ENCODE data around the gene RAB22A.

- no peak for TF ChIP-seq CTCF (IDR thresholded peaks at IDR 0.05; ENCODE audit: borderline replicate concordance, extremely low read depth, low read length, poor library complexity, severe bottlenecking)
- no peak for TF ChIP-seq EZH2 (IDR thresholded peaks at IDR 0.05; ENCODE audit: borderline replicate concordance, low read depth, low read length, severe bottlenecking)
These were observed 91.6 kb downstream of the RAB22A start for GRCh38 chr20:58401162-58401561.

Measured in DND-41 (cell line).